TTC549 (cell line): ENCODE results near the gene IFFO2.
"Not testable (repeated sequence)": the region's sequence is repeated elsewhere in the genome, so short reads cannot be mapped to it uniquely, and the experiment has no call there.

ENCODE experiments used
- FAIRE-seq: peaks from 2 replicates; lab custom pipeline; 2012; peaks lifted over from hg19 to GRCh38; lab: Jason Lieb, UNC

Gene IFFO2

DNA sequence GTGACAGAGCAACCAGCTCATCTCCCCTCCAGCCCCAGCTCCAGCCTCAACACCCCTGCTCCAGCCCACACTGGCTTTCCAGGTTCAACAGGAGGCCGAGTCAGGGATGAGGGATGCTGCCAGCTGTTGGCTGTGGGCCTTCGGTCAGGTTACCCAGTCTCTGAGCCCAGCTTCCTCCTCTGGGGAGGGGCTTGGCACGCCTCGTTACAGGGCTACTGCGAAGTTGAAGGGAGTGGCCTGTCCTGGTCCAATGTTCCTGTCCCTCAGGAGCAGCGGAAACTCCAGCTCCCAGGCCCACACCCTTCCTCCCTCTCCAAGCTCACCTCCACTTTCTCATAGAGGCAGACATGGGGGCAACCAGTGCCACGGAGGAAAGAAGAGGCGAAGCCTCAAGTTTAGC lies 81.9 kb downstream of the IFFO2 start:
- FAIRE-seq = no peak

DNA sequence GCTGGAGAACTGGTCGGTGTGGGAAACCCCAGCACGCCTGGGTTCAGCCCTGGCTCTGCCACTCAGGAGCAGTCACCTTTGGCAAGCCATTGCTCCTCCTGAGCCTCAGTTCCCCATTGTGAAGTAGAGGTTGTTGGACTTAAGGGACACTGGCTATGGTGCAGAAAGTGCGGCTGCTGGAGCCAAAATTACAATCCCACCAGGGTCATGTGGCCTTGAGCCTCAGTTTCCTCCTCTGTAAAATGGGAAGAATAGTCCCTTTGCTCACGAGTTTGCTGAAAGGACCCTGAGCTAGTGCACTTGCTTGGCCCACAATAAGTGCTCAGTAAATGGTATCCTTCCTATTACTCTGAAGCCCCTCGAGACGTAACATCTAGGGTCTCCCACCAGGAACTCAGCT lies 82.4 kb downstream of the IFFO2 start:
- no peak for FAIRE-seq

DNA sequence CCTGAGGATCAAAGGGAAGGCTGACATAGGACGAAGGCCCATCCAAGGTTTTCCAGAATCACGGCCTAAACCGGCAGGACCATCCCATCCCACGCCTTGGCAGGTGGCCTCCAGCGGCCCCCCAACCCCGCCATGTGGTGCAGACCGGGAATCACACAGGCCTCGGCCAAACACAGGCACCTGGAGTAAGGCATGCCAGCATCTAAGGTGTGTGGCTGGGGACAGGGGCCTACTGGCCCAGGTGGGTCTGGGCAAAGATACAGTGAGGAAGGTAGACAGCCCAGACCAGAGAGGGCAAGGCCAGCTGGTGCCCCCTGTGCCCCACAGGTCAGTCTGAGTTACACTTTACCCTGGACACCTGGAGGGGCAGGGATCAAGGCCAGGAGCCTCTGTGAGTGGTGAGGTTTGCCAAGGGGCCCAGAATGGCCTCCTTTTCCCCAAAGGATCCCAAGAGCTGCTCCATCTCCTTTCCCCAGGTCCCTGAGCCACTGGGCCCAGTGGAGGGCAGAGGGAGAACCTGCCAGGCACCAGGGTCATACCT lies 84.3 kb downstream of the IFFO2 start:
- FAIRE-seq = no peak

DNA sequence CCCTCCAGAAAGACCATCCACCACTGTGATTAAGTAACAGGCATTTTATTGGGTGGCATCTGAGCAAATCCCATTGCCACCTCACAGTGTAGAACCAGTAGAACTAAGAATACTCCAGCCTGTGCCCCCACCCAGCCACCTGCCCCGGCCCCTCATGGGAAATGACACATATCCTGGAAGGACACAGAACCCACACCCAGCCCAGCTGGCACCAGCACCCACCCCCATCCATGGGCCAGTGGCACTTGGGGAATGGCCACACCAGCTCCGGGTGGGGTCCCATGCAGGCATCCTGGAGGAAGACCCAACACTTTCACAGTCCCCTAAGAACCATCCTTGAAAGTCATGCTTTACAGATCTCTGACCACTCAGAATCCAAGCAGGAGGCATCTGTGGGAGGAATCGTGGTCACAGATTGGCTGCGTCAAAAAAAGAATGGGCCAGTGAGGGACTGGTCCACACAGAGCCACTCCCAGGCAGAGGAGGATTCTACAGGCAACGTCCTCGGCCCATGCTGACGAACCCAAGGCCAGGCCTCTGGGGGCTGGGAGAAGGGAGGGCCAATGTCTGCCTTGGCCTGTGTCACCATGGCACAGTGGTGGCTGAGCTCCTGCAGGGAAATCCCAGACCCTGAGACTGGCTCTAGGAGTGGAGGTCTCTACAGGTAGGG lies 84.9 kb downstream of the IFFO2 start:
- FAIRE-seq = no peak

- no peak for FAIRE-seq
Observed at GRCh38 chr1:18870957-18871356, 85.5 kb downstream of the IFFO2 start.

DNA sequence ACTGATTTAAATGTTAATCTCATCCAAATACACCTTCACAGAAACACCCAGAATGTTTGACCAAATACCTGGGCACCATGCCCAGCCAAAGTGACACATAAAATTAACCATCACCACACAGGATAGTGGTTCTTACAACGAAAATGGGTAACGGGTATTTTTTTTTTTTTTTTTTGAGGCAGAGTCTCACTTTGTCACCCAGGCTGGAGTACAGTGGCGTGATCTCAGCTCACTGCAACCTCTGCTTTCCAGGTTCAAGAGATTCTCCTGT lies 85.9 kb downstream of the IFFO2 start:
- not testable (repeated sequence) for FAIRE-seq

DNA sequence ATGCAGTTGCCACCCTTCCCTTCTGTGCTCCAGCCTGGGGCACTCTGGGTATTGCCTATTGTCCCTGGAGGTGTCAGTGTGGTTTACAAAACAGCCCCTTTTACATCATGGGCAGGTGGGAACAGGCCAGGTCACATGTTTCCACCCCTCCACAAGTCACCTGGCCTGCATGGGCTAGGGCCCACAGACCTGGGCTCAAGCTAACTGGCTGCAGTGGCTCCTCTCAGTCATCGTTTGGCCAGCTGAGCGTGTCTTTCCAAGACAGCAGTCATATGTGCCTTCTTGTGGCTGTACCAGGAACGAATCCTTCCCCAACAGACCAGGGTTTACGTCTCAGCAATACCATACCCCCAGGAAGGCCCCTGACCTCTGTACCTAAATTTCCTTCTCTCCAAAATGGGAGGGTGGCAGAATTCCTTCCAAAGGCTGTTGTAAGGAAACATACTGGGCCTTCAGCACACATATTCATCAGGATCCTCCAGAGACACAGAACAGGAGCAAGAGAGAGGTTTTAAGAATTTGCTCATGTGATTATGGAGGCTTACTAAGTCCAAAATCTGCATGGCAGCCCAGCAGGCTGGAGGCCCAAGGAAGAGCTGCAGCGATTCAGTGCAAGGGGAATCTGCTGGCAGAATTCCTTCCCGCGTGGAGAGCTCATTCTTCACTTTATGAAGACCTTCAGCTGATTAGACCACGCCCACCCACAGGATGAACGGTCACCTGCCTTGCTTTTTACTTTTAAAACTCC lies 86.5 kb downstream of the IFFO2 start:
- FAIRE-seq = no peak

- no peak for FAIRE-seq
Observed at GRCh38 chr1:18868801-18869424, 87.6 kb downstream of the IFFO2 start.

- no peak for FAIRE-seq
Observed at GRCh38 chr1:18868354-18868753, 88.1 kb downstream of the IFFO2 start.

DNA sequence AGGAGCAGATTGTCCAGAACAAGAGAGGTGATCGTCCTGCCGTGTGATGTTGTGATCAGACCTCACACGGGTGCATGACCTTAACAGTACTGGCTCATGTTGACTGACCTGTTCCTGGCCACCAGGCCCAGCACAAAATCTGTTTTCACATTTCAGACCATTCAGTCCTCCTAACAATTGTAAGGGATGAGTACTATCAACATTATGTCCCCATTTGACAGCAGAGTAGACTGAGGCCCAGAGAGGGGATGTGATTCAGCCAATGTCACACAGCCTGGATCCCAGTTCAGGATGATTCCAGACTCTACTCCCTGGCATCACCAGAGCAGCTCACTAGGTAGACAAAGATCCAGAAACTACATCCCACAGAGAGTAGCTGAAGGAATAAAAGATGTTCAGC lies 89.6 kb downstream of the IFFO2 start:
- no peak for FAIRE-seq

GRCh38 chr1:18866314-18866713 lies 90.2 kb downstream of the IFFO2 start:
- FAIRE-seq = no peak

DNA sequence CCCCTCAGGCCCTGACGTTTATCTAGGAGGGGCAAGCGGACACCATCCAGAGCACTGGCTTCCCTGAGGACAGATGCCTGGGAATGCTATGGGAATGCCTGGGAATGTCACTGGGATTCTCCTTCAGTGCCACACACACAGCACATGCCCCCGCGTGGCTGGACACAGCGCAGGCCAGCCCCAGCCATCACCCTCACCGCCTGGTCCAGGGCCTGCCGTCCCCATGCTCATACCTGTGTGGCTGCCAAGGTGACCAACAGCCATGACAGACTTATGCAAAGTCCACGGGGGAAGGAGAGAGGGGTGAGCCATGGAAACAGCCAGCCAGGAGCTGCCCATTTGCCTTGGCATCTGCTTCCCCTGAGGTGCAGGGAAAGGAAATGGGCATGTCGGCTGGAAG lies 91.3 kb downstream of the IFFO2 start:
- FAIRE-seq = no peak

DNA sequence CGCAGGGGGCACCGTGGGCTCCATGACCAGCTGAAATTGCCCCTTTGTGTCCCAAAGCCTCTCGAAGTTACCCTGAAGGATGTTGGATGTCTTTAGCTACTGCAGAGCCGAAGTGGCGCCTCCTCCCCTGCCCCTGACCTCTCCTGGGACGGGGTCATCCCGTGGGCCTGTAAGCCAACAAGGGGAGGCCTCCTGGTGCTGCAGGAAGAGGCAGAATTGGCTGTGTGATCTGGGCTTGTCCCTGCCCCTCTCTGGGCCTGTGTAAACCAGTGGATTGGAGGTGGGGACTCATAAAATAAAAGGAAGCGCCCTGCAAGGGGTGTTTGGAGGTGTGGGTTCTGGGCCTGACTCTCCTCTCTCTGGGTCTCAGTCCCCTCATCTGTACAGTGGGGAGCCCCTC lies 94.9 kb downstream of the IFFO2 start:
- FAIRE-seq = no peak

GRCh38 chr1:18861082-18861481 lies 95.4 kb downstream of the IFFO2 start:
- FAIRE-seq = no peak

GRCh38 chr1:18859560-18859959 lies 96.9 kb downstream of the IFFO2 start, which contains the start of gene TAS1R2:
TAS1R2 (minus strand) TSS chr1:18859660; CDS start chr1:18859660, 0 bp downstream.
- FAIRE-seq = no peak

DNA sequence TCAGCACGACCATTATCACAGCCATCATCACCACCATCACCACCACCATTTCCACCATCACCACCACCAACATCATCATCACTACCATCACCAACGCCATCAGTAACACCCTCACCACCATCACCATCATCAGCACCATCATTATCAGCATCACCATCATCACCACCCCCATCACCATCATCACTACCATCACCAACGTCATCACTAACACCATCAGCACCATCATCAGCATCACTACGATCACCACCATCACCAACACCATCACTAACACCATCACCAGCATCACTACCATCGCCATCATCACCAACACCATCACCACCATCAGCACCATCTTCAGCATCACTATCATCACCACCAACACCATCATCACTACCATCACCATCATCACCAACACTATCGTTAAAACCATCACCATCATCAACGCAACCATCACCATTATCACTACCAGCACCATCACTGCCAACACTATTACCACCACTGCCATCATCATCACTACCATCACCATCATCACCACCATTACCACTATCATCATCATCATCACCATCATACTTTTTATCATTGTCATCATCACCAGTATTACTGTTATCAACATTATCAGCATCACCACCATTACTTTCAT lies 98.3 kb downstream of the IFFO2 start:
- no peak for FAIRE-seq

GRCh38 chr1:18856435-18856834 lies 100.0 kb downstream of the IFFO2 start:
- no peak for FAIRE-seq

- FAIRE-seq = no peak
Observed at GRCh38 chr1:18855573-18855972, 100.9 kb downstream of the IFFO2 start.

DNA sequence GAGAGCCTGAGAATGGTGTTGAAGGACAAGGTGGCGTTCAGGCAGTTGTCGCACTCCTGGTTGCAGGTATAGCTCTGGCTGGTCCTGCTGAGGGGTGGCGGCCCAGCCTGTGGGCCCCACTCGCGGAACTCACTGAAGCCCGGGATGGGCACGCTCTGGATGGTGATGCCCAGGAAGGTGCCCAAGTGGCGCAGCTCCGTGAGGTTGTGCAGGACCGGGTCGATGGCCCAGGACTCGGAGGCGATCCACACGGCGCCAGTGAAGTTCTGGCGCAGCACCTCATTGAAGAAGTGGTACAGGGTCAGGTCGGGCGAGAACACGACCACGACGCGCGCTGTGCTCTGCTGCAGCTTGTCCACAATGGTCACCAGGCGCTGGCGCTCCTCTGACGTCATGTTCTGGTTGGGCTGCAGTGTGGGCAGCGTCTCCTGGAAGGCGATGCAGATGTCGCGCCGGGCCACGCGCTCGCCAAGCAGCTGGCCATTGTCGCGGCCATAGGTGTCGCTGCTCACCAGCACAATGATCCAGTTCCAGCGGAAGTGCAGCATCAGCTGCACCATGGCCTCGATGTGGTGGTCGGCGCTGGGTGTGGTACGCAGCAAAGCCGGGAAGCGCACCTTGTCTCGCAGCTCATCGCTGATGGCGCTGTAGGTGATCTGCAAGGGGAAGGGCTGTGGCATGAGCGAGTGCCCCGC lies 102.0 kb downstream of the IFFO2 start:
- no peak for FAIRE-seq
